ENCODE results near the gene FSTL5.

DNA sequence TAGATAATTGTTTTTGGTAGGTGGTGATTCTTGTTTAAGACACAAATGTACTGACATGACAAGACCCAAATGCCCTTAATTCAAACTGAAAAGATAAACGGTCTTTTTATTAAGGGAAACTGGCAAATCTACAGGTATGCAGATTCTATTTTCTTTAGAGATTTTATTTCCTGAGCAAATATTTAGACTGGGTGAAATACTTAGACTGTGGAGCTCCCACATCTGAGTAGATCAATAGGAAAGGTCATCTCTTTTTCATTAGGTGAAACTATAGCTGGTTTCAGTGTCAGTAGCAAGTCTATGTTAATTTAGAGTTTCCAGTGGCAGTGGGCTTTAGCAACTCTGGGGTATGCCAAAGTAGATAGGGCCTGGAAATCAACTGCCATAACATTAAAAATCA is 446.7 kb downstream of the FSTL5 start:
- TF ChIP-seq, protein P1, sequence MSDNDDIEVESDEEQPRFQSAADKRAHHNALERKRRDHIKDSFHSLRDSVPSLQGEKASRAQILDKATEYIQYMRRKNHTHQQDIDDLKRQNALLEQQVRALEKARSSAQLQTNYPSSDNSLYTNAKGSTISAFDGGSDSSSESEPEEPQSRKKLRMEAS (IDR thresholded peaks at IDR 0.05), result no peak
- TF ChIP-seq RAD21 (IDR thresholded peaks at IDR 0.05; ENCODE audit: low read depth), result no peak
- TF ChIP-seq CEBPB (IDR thresholded peaks at IDR 0.05), result no peak
- no peak for TF ChIP-seq EP300 (IDR thresholded peaks at IDR 0.05; ENCODE audit: borderline replicate concordance)

Data from Ishikawa (cell line).